Testis (tissue), 3 donors: ENCODE measurements around the gene SAMMSON. TPM values are rescaled to one million over a fixed set of nuclear protein-coding genes. Genes with fewer than 3 reads are reported as not detected.

ENCODE experiments used
- DNase-seq: peaks from one replicate; pipeline ENCODE4 v3.0.0-alpha.2; 2019
- H3K27ac ChIP-seq, 2 donors: fragments of 200-600 bp; sonication (generic); one replicate each; pipeline ENCODE4 v1.5.1; 2019
- H3K27me3 ChIP-seq: fragments of 200-600 bp; sonication (generic); one replicate; pipeline ENCODE4 v1.5.1; 2019
- H3K36me3 ChIP-seq: fragments of 200-600 bp; sonication (generic); one replicate; pipeline ENCODE4 v1.5.1; 2017; ENCODE audit warnings: low read depth; ENCODE audit errors: missing control alignments
- H3K4me1 ChIP-seq: fragments of 200-600 bp; sonication (generic); one replicate; pipeline ENCODE4 v1.5.1; 2019
- H3K4me3 ChIP-seq, 2 donors: fragments of 200-600 bp; sonication (generic); one replicate each; pipeline ENCODE4 v1.5.1; 2017 to 2019
- H3K9me3 ChIP-seq: fragments of 200-600 bp; sonication (generic); one replicate; pipeline ENCODE4 v1.5.1; 2017
- POLR2A ChIP-seq: fragments of 450-650 bp; IDR thresholded peaks from one replicate; pipeline ENCODE4 v1.6.1; 2017; ENCODE audit warnings: antibody characterized with exemption, mild to moderate bottlenecking, moderate library complexity
- WGBS, 2 donors: methylation state at CpG; one replicate each; pipeline ENCODE4 v1.1.5; 2018; 5-methylcytosine and 5-hydroxymethylcytosine counted together
- intact Hi-C: fragments of 100-400 bp; cut with DNase I; formaldehyde crosslinking; loops from one replicate; pipeline ENCODE4 v1.15.1; 2023; ENCODE audit warnings: low total_unique reads
- polyA plus RNA-seq: library from polyadenylated mRNA; stranded (reverse); fragments of 350-450 nt; fragmentation: Illumina TruSeq; extraction: RNeasy Lipid Tissue Mini Kit (QIAGEN cat#74804); gene quantifications from one replicate; pipeline ENCODE4 v1.2.3, GENCODE V29; 2014; ENCODE audit warnings: low read depth, low replicate concordance; ENCODE audit not compliant: insufficient read depth
- total RNA-seq, 2 donors: library from RNA; depleted of rRNA; stranded (reverse); fragments of >200 nt; gene quantifications; one replicate each; pipeline ENCODE4 v1.2.3, GENCODE V29; 2016
- TF ChIP-seq, protein P1 (sequence below), 3 experiments: fragments of 450-650 bp in 2 of 3; fragments of 200-600 bp in 1 of 3; sonication (generic) in 1 of 3; IDR thresholded peaks; one replicate each; pipeline ENCODE4 v1.5.1; 2016 to 2019; ENCODE audit warnings: antibody characterized with exemption in 3 of 3, mild to moderate bottlenecking in 2 of 3, moderate library complexity in 1 of 3

Gene SAMMSON
- total and polyA plus RNA-seq, 3 donors from 2014 or later: 3.3 to 3.8 (median 3.5) TPM

DNA sequence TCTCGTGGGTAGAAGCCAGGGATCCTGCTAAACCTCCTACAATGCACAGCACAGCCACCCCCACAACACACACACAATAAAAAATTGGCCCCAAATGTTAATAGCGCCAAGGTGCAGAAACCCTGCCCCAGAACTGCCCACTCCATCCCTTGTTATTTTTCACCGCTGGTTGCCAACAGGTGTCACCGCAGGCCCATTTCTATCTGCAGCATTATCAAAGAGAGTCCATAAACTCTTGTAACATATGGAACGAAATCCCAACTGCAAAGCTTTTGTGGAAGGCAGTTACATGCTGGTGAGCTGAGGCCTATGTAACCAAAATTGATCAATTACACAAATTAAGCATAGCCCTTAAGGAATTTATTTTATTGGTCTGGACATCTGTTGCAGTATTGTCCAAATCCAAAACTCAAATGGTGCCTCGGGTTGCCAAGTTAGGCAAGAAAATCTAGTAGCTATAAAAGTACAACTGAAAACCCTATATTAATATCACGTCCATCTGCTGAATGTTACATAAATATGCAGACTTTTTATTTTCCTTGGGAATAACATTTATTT is 66.2 kb downstream of the SAMMSON start:
- Histone ChIP-seq H3K4me3 (no peak overlapping the region), H3K27ac (no peak overlapping the region)

DNA sequence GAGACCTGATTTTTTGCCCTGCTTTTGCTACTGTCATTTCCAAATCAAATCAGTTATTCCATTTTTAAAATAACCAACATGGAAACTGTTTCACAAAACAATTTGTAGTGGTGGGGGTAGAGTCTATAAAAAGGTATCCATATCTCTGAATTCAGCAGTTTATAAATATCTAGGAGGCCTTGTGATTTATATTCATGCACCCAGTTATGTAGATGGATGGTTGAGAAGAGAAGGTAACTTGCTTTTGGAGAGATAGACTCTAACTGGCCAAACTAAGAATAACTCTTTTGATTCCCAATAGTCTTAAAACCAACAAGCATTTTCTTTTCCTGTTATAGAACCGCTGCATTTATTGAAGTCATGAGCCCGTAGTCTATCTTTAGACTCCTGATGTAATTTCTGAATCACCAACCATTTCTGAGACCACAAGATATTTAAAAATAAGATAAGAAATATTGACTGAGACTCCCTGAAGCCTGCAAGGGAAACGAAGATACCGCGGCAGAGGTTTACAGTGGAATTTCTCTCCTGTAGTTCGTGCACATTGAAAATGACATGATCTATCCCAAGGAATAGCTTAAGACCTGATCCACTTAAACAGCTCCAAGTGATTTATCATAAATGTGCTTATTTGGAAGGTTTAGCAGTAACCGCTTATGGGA is 68.5 kb downstream of the SAMMSON start:
- intact Hi-C loops: no loop called here
- no peaks in the 10 kb centered on the region for H3K4me1 ChIP-seq
- H3K27me3 ChIP-seq: no peaks in the 10 kb centered on the region
- H3K9me3 ChIP-seq: no peaks in the 10 kb centered on the region
- H3K27ac ChIP-seq: no peak overlapping the region
- TF ChIP-seq POLR2A: no peak
- TF ChIP-seq, protein P1, sequence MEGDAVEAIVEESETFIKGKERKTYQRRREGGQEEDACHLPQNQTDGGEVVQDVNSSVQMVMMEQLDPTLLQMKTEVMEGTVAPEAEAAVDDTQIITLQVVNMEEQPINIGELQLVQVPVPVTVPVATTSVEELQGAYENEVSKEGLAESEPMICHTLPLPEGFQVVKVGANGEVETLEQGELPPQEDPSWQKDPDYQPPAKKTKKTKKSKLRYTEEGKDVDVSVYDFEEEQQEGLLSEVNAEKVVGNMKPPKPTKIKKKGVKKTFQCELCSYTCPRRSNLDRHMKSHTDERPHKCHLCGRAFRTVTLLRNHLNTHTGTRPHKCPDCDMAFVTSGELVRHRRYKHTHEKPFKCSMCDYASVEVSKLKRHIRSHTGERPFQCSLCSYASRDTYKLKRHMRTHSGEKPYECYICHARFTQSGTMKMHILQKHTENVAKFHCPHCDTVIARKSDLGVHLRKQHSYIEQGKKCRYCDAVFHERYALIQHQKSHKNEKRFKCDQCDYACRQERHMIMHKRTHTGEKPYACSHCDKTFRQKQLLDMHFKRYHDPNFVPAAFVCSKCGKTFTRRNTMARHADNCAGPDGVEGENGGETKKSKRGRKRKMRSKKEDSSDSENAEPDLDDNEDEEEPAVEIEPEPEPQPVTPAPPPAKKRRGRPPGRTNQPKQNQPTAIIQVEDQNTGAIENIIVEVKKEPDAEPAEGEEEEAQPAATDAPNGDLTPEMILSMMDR (IDR thresholded peaks at IDR 0.05): no peak
- no peak for DNase-seq
- H3K36me3 ChIP-seq: no peaks in the 10 kb centered on the region
- 75 to 83% methylated on average over 7 of the region's 7 CpGs for WGBS, 2 donors
- no peak overlapping the region for H3K4me3 ChIP-seq

More for the DNA sequence above, 66.2 kb downstream of the SAMMSON start:
- H3K9me3 ChIP-seq: no peaks in the 10 kb centered on the region
- H3K4me1 ChIP-seq: no peaks in the 10 kb centered on the region
- no peaks in the 10 kb centered on the region for H3K36me3 ChIP-seq
- 79 to 82% methylated on average over 7 of the region's 7 CpGs for WGBS, 2 donors
- no peak for DNase-seq
- no peaks in the 10 kb centered on the region for H3K27me3 ChIP-seq
- intact Hi-C loops: no loop called here
- TF ChIP-seq, protein P1 (IDR thresholded peaks at IDR 0.05): no peak
- TF ChIP-seq POLR2A: no peak

DNA sequence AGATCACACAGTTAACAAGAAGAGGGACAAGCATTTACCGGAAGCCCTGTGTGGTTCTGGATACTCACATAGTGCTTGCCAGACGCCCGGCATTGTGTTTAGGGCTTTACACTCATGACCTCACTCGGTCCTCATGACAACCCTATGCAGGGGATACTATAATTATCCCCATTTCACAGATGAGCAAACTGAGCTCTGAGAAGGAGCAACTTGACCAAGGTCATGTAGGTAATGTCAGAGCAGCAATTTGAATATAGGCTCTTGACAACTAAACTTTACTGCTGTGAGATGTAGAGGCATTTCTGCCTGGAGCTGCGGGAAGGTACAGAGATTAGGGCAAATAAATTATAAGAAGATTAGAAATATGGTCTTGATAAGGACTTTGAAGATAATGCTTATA is 70.0 kb downstream of the SAMMSON start:
- Histone ChIP-seq H3K9me3 (no peaks in the 10 kb centered on the region), H3K4me1 (no peaks in the 10 kb centered on the region), H3K36me3 (no peaks in the 10 kb centered on the region), H3K27ac (no peak overlapping the region), H3K4me3 (no peak overlapping the region), H3K27me3 (no peaks in the 10 kb centered on the region)
- no peak for DNase-seq
- 91 to 93% methylated on average over 5 of the region's 5 CpGs for WGBS, 2 donors
- intact Hi-C loops: no loop called here
- no peak for TF ChIP-seq POLR2A
- TF ChIP-seq, protein P1 (IDR thresholded peaks at IDR 0.05): no peak

DNA sequence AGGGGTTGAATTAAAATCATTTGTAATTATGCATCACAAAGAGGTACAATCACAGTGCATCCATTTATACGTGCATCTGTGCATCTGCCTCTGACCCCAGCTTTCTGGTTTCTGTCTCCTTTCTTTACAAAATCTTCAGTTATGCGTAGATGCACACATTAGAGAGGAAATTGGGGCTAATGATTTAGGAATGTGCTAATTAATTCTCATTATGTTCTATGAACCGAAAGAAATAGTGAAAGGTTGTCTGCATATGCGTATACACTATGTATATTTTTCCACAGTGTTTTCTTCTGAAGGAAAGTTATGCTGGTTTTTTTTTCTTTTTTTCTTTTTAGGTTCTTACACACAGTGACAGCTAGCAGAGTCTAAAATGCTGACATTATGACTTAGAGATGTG is 71.6 kb downstream of the SAMMSON start:
- H3K9me3 ChIP-seq: no peaks in the 10 kb centered on the region
- WGBS, 2 donors: 64 to 78% methylated on average over 4 of the region's 4 CpGs
- H3K36me3 ChIP-seq: no peaks in the 10 kb centered on the region
- no peaks in the 10 kb centered on the region for H3K4me1 ChIP-seq
- H3K27me3 ChIP-seq: no peaks in the 10 kb centered on the region
- H3K4me3 ChIP-seq: no peak overlapping the region
- intact Hi-C loops: no loop called here
- H3K27ac ChIP-seq: no peak overlapping the region
- DNase-seq: no peak
- TF ChIP-seq, protein P1 (IDR thresholded peaks at IDR 0.05): no peak
- TF ChIP-seq POLR2A: no peak

DNA sequence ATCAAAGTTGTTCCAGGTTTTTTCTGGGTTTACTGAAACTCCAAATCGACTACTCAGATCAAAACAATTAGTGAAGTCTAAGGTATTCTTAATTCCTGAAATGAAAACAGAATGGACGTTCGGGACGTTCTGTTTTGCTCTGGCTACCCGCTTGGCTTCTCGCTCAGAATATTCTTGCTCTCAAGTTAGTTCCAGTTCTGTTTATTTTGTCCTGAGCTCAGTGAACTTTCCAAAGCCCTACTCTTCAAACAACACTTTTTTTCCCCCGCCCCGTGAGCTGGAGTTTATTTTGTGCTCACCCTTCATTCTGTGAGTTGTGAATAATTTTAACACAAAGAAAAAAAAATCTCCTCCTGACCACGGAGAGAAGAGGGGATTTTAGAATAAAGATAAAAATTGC is 72.6 kb downstream of the SAMMSON start:
- intact Hi-C loops: no loop called here
- Histone ChIP-seq H3K4me3 (peak overlapping the region in 1 of 2 donors; percentile 3), H3K27ac (no peak overlapping the region)

More for the DNA sequence above, 72.6 kb downstream of the SAMMSON start:
- TF ChIP-seq POLR2A: no peak
- TF ChIP-seq, protein P1 (IDR thresholded peaks at IDR 0.05): no peak
- no peaks in the 10 kb centered on the region for H3K9me3 ChIP-seq
- peak; percentile 22 for DNase-seq
- no peaks in the 10 kb centered on the region for H3K4me1 ChIP-seq
- 13 to 14% methylated on average over 9 of the region's 9 CpGs for WGBS, 2 donors
- H3K27me3 ChIP-seq: no peaks in the 10 kb centered on the region
- H3K36me3 ChIP-seq: no peaks in the 10 kb centered on the region
